Prostate gland (tissue), 2 donors: ENCODE measurements around the gene PTPRE.

Experiments
- CTCF ChIP-seq, 4 experiments: fragments of 200-600 bp in 2 of 4; fragments of 450-650 bp in 2 of 4; sonication (generic) in 2 of 4; IDR thresholded peaks; 1 replicate in 3 of 4; 2 replicates in 1 of 4; pipeline ENCODE4 v1.5.1; 2016 to 2019; ENCODE audit warnings: antibody characterized with exemption in 4 of 4, mild to moderate bottlenecking in 2 of 4, moderate library complexity in 2 of 4
- POLR2A ChIP-seq: fragments of 450-650 bp; IDR thresholded peaks from one replicate; pipeline ENCODE4 v1.6.1; 2016; ENCODE audit warnings: antibody characterized with exemption, mild to moderate bottlenecking
- POLR2AphosphoS5 ChIP-seq: sonication (generic); formaldehyde crosslinking; IDR thresholded peaks from one replicate; pipeline ENCODE4 v1.6.1; 2017; ENCODE audit warnings: antibody characterized with exemption

- TF ChIP-seq CTCF (IDR thresholded peaks at IDR 0.05) (no peak), POLR2A (no peak), POLR2AphosphoS5 (no peak)
These were observed 111.3 kb downstream of the PTPRE start for GRCh38 chr10:128018236-128018635.
